Left renal cortex interstitium (tissue), 4 donors: ENCODE results near the gene ARX. TPM values are rescaled to one million over a fixed set of nuclear protein-coding genes. Genes with fewer than 3 reads are reported as not detected.

Experiments
- DNase-seq, 4 donors: peaks; one replicate each; pipeline ENCODE4 v3.0.0-alpha.2; 2013; ENCODE audit warnings: low read depth in 4 of 4, low spot score in 2 of 4, missing footprints in 1 of 4
- polyA plus RNA-seq, 4 donors: library from polyadenylated mRNA; unstranded; fragments of 120-200 nt; gene quantifications; one replicate each; pipeline ENCODE4 v1.2.1, GENCODE V29; 2013; ENCODE audit not compliant: insufficient read length in 4 of 4

ARX gene
- polyA plus RNA-seq, 4 donors = not detected

- DNase-seq = no peak
These were observed 2.0 kb upstream of the ARX start for GRCh38 chrX:25017667-25018247.

- DNase-seq = no peak
These were observed 1.3 kb upstream of the ARX start for GRCh38 chrX:25016938-25017598.

GRCh38 chrX:25016361-25016671, 551 bp upstream of the ARX start:
- no peak for DNase-seq

GRCh38 chrX:25014366-25014838, 1.4 kb downstream of the ARX start:
- DNase-seq = no peak

- DNase-seq = no peak
These were observed 2.0 kb downstream of the ARX start for GRCh38 chrX:25013632-25014365.

- DNase-seq = no peak
These were observed 2.8 kb downstream of the ARX start for GRCh38 chrX:25012793-25013631.

DNA sequence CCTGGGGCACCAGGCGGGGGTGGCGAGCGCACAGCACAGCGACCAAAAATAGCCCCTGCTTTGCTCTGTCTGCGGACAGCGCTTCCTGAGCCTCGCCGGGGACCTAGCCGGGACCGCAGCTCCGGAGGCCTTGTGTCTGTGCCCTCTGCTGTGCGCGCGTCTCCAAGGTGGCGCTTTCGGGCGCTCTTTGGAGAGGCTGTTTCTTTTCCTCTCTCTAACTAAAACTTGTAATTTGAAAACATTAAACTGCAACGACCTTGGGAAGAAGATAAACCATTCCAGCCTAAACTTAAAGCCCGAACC, 3.4 kb downstream of the ARX start:
- no peak for DNase-seq

- DNase-seq = no peak
These were observed 4.0 kb downstream of the ARX start for GRCh38 chrX:25011589-25012432.

DNA sequence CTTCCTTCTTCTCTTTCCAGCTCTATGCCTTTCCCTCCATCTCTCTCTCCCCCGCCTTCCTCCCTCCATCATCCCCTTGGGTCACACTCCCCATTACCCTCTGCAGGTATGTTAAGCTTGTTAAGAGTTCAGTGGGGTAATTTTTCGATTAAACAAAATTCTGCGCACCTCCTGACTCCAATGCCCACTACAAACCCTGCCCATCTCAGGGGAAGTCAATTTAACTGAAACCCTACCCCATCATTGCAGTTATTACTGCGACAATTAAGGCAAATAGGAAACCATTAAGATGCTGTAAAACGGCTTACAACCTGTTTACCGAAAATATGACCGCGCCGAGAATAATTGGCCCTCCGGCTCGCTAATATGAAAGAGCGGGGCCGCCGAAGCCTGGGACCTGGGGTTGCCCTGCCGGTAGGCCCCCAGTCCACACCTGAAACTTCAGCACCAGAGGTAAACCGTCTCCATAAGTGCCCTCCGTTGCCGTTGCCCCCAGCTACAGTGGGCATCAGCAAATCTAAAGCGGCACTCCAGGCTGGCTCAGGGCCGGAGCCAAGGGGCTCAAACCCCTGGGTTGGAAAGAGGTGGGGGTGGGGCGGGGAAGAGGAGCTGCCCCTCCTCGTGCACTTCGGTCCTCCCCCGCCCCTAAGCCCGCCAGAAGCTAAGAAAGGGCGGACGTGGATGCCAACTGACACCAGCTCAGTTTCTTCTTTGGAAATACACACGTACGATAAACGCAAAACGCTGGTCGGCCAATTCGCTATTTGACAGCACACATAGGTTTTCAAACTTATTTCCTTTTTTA, 4.8 kb downstream of the ARX start:
- DNase-seq = no peak

DNA sequence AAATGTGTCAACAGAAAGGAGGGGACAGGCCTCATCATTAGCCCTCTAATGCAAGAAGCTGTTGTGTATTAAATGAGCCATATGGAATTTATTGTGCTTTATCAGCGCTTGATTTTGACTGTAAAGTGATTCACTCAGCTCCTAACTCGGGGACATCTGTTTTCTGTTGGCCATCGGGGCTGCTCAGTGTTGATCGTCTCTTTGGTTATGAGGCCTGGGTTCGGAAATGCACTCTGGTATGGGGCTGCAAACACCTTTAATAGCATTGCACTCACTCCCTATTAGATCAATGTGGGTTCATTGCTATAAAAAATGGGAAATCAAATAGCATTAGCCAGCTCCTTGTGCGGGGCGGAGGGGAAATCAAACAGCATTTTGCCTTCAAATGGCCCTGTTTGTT, 6.4 kb downstream of the ARX start:
- no peak for DNase-seq

DNA sequence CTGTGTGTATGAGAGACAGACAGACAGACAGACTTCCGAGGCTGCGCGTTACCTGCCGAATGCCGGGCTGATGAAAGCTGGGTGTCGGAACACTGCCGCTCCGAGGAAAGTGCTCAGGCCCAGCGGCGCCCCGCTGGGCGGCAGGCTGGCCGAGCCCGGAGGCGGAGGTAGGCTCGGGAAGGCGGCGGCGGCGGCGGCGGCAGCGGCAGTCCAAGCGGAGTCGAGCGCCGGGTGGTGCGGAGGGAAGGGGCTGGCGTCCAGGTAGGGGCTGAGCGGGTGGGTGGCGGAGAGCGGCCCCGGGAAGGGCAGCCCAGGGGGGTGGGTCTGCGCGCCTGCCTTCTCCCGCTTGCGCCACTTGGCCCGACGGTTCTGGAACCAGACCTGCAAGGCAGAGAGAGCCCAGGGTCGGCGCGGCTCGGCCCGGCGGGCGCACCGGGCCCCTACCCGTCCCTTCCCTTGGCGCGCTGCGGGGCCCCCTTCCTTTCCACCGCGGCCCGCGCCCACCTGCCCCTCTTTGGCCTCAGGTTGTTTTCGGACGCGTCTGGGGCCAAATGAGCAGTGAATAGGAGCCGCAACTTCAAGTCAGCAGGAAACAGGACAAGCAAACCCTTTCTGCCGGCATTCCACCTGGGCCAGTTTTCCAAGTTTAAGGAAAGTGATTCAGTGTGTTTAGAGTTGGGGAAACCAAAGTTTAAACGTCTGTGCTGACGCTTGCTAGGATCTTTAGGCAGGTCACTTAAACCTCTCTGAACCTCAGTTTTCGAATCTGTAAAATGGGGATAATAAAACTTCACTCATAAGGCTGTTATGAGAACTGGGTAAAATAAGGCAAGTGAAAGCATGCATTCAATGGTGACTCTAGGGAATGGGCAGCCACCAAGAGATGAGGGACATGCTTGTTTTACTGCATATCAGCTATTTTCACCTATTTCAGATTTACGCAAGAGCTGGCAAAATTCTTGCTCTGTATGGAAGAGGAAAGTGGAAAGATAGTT, 8.4 kb downstream of the ARX start:
- no peak for DNase-seq

- no peak for DNase-seq
These were observed 9.1 kb downstream of the ARX start for GRCh38 chrX:25006586-25007058.

DNA sequence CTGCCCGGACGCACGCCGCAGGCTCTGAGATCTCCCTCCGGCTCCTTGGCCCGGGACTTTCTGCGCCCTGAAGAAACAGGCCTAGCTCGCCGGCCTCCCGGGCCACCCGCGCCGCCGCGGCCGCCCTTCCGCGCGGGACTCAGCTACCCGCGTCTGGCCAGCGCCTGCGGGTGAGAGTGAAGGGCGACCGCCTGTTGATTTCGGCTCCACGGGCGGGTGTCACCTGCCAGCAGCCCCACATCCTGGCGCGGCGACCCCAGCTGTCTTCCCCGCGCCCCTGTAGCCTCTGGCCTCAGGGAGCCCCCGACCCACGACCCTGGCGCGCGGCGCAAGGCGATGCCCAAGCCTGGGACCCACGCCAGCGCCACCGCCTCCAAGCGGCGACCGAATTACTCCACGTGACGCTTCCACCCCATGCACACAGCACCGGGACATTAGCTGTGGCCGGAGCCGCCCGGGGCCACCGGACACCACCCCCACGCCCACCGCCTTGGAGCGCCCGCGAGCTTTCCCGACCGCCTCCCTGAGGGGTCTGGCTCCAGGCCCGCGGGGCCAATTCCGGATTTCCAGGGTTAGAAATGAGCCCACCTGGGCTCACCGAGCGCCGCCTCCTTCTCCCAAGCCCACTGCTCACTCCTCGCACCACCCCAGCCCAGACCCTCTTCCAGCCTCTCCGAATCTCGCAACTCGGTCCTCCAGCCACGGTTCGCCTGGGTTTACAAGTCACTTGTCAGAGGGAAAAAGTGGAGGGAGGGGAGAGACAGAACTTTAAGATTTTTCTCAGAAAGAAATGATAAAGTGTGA, 10.2 kb downstream of the ARX start:
- DNase-seq = no peak

GRCh38 chrX:25005034-25005381, 10.8 kb downstream of the ARX start:
- no peak for DNase-seq

GRCh38 chrX:25004485-25005032, 11.2 kb downstream of the ARX start:
- no peak for DNase-seq

- no peak for DNase-seq
These were observed 11.7 kb downstream of the ARX start for GRCh38 chrX:25004040-25004439.
